Right lung (tissue), 5 donors: ENCODE data around the gene NT5C. TPM values are rescaled to one million over a fixed set of nuclear protein-coding genes. Genes with fewer than 3 reads are reported as not detected.

Source experiments
- DNase-seq, 2 donors: peaks; one replicate each; pipeline ENCODE4 v3.0.0-alpha.2; 2013
- polyA plus RNA-seq, 5 donors: library from polyadenylated mRNA; unstranded; fragments of 120-200 nt; gene quantifications; one replicate each; pipeline versions ENCODE4 v1.2.1 to v1.2.3, GENCODE V29; 2013; ENCODE audit warnings: inconsistent platforms in 1 of 5, low replicate concordance in 1 of 5; ENCODE audit not compliant: insufficient read length in 5 of 5, insufficient read depth in 1 of 5

The NT5C gene
- polyA plus RNA-seq, 5 donors: 42.4 to 63.3 (median 46.6) TPM

- no peak for DNase-seq
Measured at GRCh38 chr17:75124041-75124818, 7.3 kb downstream of the NT5C start.

GRCh38 chr17:75118307-75118706 lies 13.2 kb downstream of the NT5C start:
- DNase-seq: no peak

GRCh38 chr17:75116737-75117136 lies 14.8 kb downstream of the NT5C start:
- peak; percentile 51 to 61 for DNase-seq

- DNase-seq: no peak
Measured at GRCh38 chr17:75115555-75115954, 16.0 kb downstream of the NT5C start.

- no peak for DNase-seq
Measured at GRCh38 chr17:75114552-75115314, 16.8 kb downstream of the NT5C start.

GRCh38 chr17:75113798-75114551 lies 17.6 kb downstream of the NT5C start:
- DNase-seq: peak; percentile 88 to 93

- DNase-seq: no peak
Measured at GRCh38 chr17:75111777-75112335, 19.7 kb downstream of the NT5C start.

- DNase-seq: no peak
Measured at GRCh38 chr17:75110234-75110937, 21.2 kb downstream of the NT5C start.

GRCh38 chr17:75109407-75110233 lies 21.9 kb downstream of the NT5C start, which contains the start of gene ARMC7:
Gene ARMC7 (plus strand): TSS chr17:75109969. CDS start chr17:75110289, 320 bp downstream.
- DNase-seq: peak; percentile 79 to 81

- no peak for DNase-seq
Measured at GRCh38 chr17:75109046-75109406, 22.5 kb downstream of the NT5C start.

GRCh38 chr17:75108193-75108592 lies 23.3 kb downstream of the NT5C start:
- DNase-seq: no peak

- DNase-seq: no peak
Measured at GRCh38 chr17:75105126-75106080, 26.1 kb downstream of the NT5C start.

GRCh38 chr17:75103601-75104554 lies 27.7 kb downstream of the NT5C start:
- DNase-seq: no peak

- DNase-seq: no peak
Measured at GRCh38 chr17:75102385-75102821, 29.1 kb downstream of the NT5C start.

- DNase-seq: no peak
Measured at GRCh38 chr17:75099881-75100595, 31.5 kb downstream of the NT5C start.

- DNase-seq: no peak
Measured at GRCh38 chr17:75098861-75099260, 32.7 kb downstream of the NT5C start.

GRCh38 chr17:75097865-75098264 lies 33.7 kb downstream of the NT5C start:
- no peak for DNase-seq
